HepG2 (cell line): ENCODE data around the gene SPRYD3. TPM values are rescaled to one million over a fixed set of nuclear protein-coding genes. Genes with fewer than 3 reads are reported as not detected.

Experiments
- ELF1 ChIP-seq: sonication (generic); formaldehyde crosslinking; IDR thresholded peaks from 2 replicates; pipeline ENCODE4 v1.4.0; 2020; ENCODE audit warnings: missing genetic modification reagents
- HOXD1 ChIP-seq: sonication (generic); formaldehyde crosslinking; IDR thresholded peaks from 2 replicates; pipeline ENCODE4 v1.5.0; 2020; ENCODE audit warnings: missing genetic modification reagents
- NKX3-1 ChIP-seq: sonication (generic); formaldehyde crosslinking; IDR thresholded peaks from 2 replicates; pipeline ENCODE4 v1.5.0; 2020; ENCODE audit warnings: missing genetic modification reagents
- POLR2AphosphoS5 ChIP-seq: IDR thresholded peaks from 2 replicates; pipeline ENCODE4 v1.6.1; 2012; ENCODE audit warnings: low read depth, low read length
- SOX13 ChIP-seq, 3 experiments: fragments of 450-650 bp in 1 of 3; sonication (generic) in 1 of 3; formaldehyde crosslinking in 1 of 3; IDR thresholded peaks in 2 of 3; conservative IDR thresholded peaks in 1 of 3; 2 replicates each; pipeline versions ENCODE4 v1.5.0 to v1.6.1; 2016 to 2020; ENCODE audit warnings: antibody characterized with exemption in 1 of 3, mild to moderate bottlenecking in 1 of 3, missing compliant biosample characterization in 1 of 3, missing genetic modification reagents in 1 of 3, moderate library complexity in 1 of 3
- SOX5 ChIP-seq: IDR thresholded peaks from 2 replicates; pipeline ENCODE4 v1.6.1; 2016; ENCODE audit warnings: borderline replicate concordance
- ZBTB14 ChIP-seq: sonication (generic); formaldehyde crosslinking; IDR thresholded peaks from 2 replicates; pipeline ENCODE4 v1.4.0; 2020; ENCODE audit warnings: missing genetic modification reagents
- ZNF33A ChIP-seq: sonication (generic); formaldehyde crosslinking; IDR thresholded peaks from 2 replicates; pipeline ENCODE4 v1.5.1; 2020; ENCODE audit warnings: missing genetic modification reagents, mild to moderate bottlenecking, moderate library complexity, borderline replicate concordance
- ZNF724P ChIP-seq: sonication (generic); formaldehyde crosslinking; IDR thresholded peaks from 2 replicates; pipeline ENCODE4 v1.8.0; 2022; ENCODE audit warnings: missing genetic modification reagents, borderline replicate concordance
- polyA plus RNA-seq, 8 experiments: library from polyadenylated mRNA; depleted of rRNA in 3 of 8; stranded (reverse) in 7 of 8; unstranded in 1 of 8; fragments of >200 nt; fragmentation: Illumina TruSeq in 4 of 8; extraction: Trizol in 4 of 8; gene quantifications; 2 replicates each; pipeline versions ENCODE4 v1.2.1 to v1.2.3, GENCODE V29; 2011 to 2016; ENCODE audit warnings: low read depth in 4 of 8, missing spikeins in 1 of 8, mixed read lengths in 1 of 8; ENCODE audit not compliant: insufficient read depth in 1 of 8
- total RNA-seq, 5 experiments: library from RNA; depleted of rRNA; stranded (reverse); fragments of >200 nt; fragmentation: Illumina TruSeq; extraction: Trizol; gene quantifications; 2 replicates each; pipeline ENCODE4 v1.2.3, GENCODE V29; 2016; ENCODE audit warnings: low read depth in 1 of 5
- TF ChIP-seq, protein P1 (sequence below): sonication (generic); formaldehyde crosslinking; IDR thresholded peaks from 2 replicates; pipeline ENCODE4 v1.4.0; 2020; ENCODE audit warnings: low read depth, mild to moderate bottlenecking, missing genetic modification reagents
- TF ChIP-seq, protein P2 (sequence below): sonication (generic); formaldehyde crosslinking; IDR thresholded peaks from 2 replicates; pipeline ENCODE4 v1.8.1; 2022; ENCODE audit warnings: low read depth, mild to moderate bottlenecking, missing genetic modification reagents
- TF ChIP-seq, protein P3 (sequence below): sonication (generic); formaldehyde crosslinking; IDR thresholded peaks from 2 replicates; pipeline ENCODE4 v1.4.0; 2020; ENCODE audit warnings: missing genetic modification reagents, borderline replicate concordance

The SPRYD3 gene
- total and polyA plus RNA-seq, 2 of the 13 experiments (the other 11 are each of a cell fraction or from before 2014, with no cell fraction given) = 9.0 to 9.2 TPM

DNA sequence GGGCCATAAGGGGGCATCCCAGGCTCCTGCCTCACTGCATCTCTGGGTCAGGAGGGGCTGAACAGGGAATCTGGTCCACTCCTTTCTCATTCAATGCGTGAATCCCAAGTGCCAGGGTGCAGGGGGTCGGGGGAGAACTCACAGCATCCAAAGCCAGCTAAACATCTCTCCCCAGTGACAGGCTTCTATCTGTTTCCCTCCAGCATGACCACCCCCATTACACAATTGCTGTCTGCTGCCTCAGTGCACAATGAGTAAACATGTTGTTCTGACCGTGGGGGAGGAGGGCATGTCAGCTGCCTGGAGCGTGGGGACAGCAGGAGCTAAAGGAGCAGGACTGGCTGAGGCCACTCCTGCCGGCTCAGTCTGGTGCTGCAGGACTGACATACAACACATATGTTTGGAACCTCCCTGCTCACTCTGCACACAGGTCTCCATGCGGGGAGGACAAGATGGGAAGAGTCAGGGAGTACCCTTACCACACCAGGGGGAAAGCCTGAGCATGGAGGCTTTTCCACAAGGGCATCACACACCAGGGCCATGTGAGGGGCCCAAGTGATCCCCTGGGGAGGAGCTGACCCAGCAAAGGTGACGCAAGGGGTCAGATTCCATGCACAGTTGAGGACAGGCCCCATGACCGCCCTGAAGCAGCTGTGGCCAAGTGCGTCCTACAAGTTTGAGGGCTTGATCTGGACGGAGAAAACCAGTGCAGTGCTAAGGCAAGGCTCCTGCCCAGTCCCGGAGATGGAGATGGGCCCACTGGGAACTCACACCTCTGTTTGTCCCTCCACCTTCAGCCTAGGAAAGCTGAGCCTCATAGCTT lies 27.9 kb downstream of the SPRYD3 start (continued):
- TF ChIP-seq, protein P1, sequence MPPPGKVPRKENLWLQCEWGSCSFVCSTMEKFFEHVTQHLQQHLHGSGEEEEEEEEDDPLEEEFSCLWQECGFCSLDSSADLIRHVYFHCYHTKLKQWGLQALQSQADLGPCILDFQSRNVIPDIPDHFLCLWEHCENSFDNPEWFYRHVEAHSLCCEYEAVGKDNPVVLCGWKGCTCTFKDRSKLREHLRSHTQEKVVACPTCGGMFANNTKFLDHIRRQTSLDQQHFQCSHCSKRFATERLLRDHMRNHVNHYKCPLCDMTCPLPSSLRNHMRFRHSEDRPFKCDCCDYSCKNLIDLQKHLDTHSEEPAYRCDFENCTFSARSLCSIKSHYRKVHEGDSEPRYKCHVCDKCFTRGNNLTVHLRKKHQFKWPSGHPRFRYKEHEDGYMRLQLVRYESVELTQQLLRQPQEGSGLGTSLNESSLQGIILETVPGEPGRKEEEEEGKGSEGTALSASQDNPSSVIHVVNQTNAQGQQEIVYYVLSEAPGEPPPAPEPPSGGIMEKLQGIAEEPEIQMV (CRISPR knock-in tag) = no peak
- TF ChIP-seq ZNF33A (CRISPR knock-in tag) = no peak
- TF ChIP-seq, protein P2, sequence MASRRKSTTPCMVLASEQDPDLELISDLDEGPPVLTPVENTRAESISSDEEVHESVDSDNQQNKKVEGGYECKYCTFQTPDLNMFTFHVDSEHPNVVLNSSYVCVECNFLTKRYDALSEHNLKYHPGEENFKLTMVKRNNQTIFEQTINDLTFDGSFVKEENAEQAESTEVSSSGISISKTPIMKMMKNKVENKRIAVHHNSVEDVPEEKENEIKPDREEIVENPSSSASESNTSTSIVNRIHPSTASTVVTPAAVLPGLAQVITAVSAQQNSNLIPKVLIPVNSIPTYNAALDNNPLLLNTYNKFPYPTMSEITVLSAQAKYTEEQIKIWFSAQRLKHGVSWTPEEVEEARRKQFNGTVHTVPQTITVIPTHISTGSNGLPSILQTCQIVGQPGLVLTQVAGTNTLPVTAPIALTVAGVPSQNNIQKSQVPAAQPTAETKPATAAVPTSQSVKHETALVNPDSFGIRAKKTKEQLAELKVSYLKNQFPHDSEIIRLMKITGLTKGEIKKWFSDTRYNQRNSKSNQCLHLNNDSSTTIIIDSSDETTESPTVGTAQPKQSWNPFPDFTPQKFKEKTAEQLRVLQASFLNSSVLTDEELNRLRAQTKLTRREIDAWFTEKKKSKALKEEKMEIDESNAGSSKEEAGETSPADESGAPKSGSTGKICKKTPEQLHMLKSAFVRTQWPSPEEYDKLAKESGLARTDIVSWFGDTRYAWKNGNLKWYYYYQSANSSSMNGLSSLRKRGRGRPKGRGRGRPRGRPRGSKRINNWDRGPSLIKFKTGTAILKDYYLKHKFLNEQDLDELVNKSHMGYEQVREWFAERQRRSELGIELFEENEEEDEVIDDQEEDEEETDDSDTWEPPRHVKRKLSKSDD = peak; percentile 52; the same call in 1 of the 2 replicates
- peak; percentile 14; the same call in 1 of the 2 replicates for TF ChIP-seq SOX13 (IDR thresholded peaks at IDR 0.05)
- TF ChIP-seq SOX13 (CRISPR knock-in tag; conservative IDR thresholded peaks at IDR 0.05 in 1 of 2, IDR thresholded peaks at IDR 0.05 in 1 of 2) = peak in 1 of 2 experiments; percentile 70; a peak in 2 of 4 replicates
- TF ChIP-seq, protein P3, sequence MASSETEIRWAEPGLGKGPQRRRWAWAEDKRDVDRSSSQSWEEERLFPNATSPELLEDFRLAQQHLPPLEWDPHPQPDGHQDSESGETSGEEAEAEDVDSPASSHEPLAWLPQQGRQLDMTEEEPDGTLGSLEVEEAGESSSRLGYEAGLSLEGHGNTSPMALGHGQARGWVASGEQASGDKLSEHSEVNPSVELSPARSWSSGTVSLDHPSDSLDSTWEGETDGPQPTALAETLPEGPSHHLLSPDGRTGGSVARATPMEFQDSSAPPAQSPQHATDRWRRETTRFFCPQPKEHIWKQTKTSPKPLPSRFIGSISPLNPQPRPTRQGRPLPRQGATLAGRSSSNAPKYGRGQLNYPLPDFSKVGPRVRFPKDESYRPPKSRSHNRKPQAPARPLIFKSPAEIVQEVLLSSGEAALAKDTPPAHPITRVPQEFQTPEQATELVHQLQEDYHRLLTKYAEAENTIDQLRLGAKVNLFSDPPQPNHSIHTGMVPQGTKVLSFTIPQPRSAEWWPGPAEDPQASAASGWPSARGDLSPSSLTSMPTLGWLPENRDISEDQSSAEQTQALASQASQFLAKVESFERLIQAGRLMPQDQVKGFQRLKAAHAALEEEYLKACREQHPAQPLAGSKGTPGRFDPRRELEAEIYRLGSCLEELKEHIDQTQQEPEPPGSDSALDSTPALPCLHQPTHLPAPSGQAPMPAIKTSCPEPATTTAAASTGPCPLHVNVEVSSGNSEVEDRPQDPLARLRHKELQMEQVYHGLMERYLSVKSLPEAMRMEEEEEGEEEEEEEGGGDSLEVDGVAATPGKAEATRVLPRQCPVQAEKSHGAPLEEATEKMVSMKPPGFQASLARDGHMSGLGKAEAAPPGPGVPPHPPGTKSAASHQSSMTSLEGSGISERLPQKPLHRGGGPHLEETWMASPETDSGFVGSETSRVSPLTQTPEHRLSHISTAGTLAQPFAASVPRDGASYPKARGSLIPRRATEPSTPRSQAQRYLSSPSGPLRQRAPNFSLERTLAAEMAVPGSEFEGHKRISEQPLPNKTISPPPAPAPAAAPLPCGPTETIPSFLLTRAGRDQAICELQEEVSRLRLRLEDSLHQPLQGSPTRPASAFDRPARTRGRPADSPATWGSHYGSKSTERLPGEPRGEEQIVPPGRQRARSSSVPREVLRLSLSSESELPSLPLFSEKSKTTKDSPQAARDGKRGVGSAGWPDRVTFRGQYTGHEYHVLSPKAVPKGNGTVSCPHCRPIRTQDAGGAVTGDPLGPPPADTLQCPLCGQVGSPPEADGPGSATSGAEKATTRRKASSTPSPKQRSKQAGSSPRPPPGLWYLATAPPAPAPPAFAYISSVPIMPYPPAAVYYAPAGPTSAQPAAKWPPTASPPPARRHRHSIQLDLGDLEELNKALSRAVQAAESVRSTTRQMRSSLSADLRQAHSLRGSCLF (CRISPR knock-in tag) = no peak
- no peak for TF ChIP-seq ELF1 (CRISPR knock-in tag)
- no peak for TF ChIP-seq ZBTB14 (CRISPR knock-in tag)
- no peak for TF ChIP-seq POLR2AphosphoS5
- TF ChIP-seq ZNF724P (CRISPR knock-in tag) = no peak
- no peak for TF ChIP-seq HOXD1
- TF ChIP-seq NKX3-1 (CRISPR knock-in tag) = no peak
- peak; percentile 84 for TF ChIP-seq SOX5
